BJ (cell line): Measurements from ENCODE around the gene PRKD2. TPM values are rescaled to one million over a fixed set of nuclear protein-coding genes. Genes with fewer than 3 reads are reported as not detected.
A peak's percentile ranks its signal among the peaks of the same experiment; 100 is the strongest.

ENCODE experiments used
- CTCF ChIA-PET: fragments of 350-600 bp; formaldehyde crosslinking; extraction: SDS; loops from one replicate; lab custom pipeline; 2021; ENCODE audit warnings: antibody characterized with exemption, inconsistent platforms; lab: Yijun Ruan, JAX
- POLR2A ChIA-PET: fragments of 300-600 bp; sonication (Branson Sonifier 250); formaldehyde crosslinking; extraction: SDS; loops from one replicate; lab custom pipeline; 2021; ENCODE audit warnings: antibody characterized with exemption; lab: Charles Lee
- DNase-seq: peaks from one replicate; pipeline ENCODE4 v3.0.0-alpha.2; 2011; ENCODE audit warnings: low read depth
- H3K27me3 ChIP-seq: 2 replicates; pipeline ENCODE4 v1.6.0; 2011; ENCODE audit warnings: low read length; ENCODE audit not compliant: control insufficient read depth, insufficient read depth
- H3K36me3 ChIP-seq: 2 replicates; pipeline ENCODE4 v1.5.1; 2011; ENCODE audit warnings: low read length; ENCODE audit not compliant: control insufficient read depth, insufficient read depth
- H3K4me3 ChIP-seq: 2 replicates; pipeline ENCODE4 v1.5.1; 2011; ENCODE audit warnings: low read depth, mild to moderate bottlenecking, control low read depth, low read length
- CTCF ChIP-seq: IDR thresholded peaks from 2 replicates; pipeline ENCODE4 v1.5.1; 2011; ENCODE audit warnings: low read depth, mild to moderate bottlenecking, control low read depth, inconsistent platforms, low read length, moderate library complexity; ENCODE audit not compliant: insufficient read depth
- polyA plus RNA-seq: library from polyadenylated mRNA; depleted of rRNA; stranded (reverse); fragments of >200 nt; gene quantifications from 2 replicates; pipeline ENCODE4 v1.2.3, GENCODE V29; 2011

The PRKD2 gene
- polyA plus RNA-seq, 1 experiment, result 19.4 TPM

- POLR2A ChIA-PET, result no interaction called here
- H3K27me3 ChIP-seq, result no peaks in the 10 kb centered on the region
- H3K4me3 ChIP-seq, result no peak overlapping the region
- peak; percentile 50 for DNase-seq
- H3K36me3 ChIP-seq, result peaks cover 59% of the 10 kb centered on the region
- CTCF ChIA-PET, result interaction anchor here (1.0 to 6.3 kb wide), 5 partner anchors 10 to 27 kb away, joined by 3 to 77 read pairs (median 27); partner anchors contain the start of gene FKRP
- no peak for TF ChIP-seq CTCF
Measured at GRCh38 chr19:46731007-46731501, 14.1 kb upstream of the PRKD2 start.

GRCh38 chr19:46730595-46730994 is 13.7 kb upstream of the PRKD2 start:
- peaks cover 64% of the 10 kb centered on the region for H3K36me3 ChIP-seq
- CTCF ChIA-PET, result interaction anchor here (1.3 to 6.3 kb wide), 4 partner anchors 11 to 26 kb away, joined by 4 to 77 read pairs (median 32); partner anchors contain the start of gene FKRP
- POLR2A ChIA-PET, result interaction anchor here (0.6 kb wide), 1 partner anchor 544 kb away, joined by 3 read pairs; the partner anchor contains the start of gene INAFM1

GRCh38 chr19:46730187-46730586 is 13.3 kb upstream of the PRKD2 start:
- CTCF ChIA-PET, result interaction anchor here (1.3 to 6.3 kb wide), 4 partner anchors 10 to 26 kb away, joined by 4 to 77 read pairs (median 32); partner anchors contain the start of gene FKRP
- POLR2A ChIA-PET, result interaction anchor here (0.6 kb wide), 1 partner anchor 545 kb away, joined by 3 read pairs; the partner anchor contains the start of gene INAFM1

More at GRCh38 chr19:46730595-46730994, 13.7 kb upstream of the PRKD2 start:
- H3K27me3 ChIP-seq, result no peaks in the 10 kb centered on the region
- no peak overlapping the region for H3K4me3 ChIP-seq
- no peak for TF ChIP-seq CTCF
- no peak for DNase-seq

GRCh38 chr19:46729696-46730095 is 12.8 kb upstream of the PRKD2 start:
- ChIA-PET CTCF (interaction anchor here (0.6 to 6.3 kb wide), 13 partner anchors 10 to 136 kb away, joined by 3 to 77 read pairs (median 6); partner anchors contain the start of gene FKRP), POLR2A (no interaction called here)

More at GRCh38 chr19:46730187-46730586, 13.3 kb upstream of the PRKD2 start:
- DNase-seq, result no peak
- TF ChIP-seq CTCF, result no peak
- Histone ChIP-seq H3K36me3 (peaks cover 68% of the 10 kb centered on the region), H3K27me3 (no peaks in the 10 kb centered on the region), H3K4me3 (no peak overlapping the region)

More at GRCh38 chr19:46729696-46730095, 12.8 kb upstream of the PRKD2 start:
- TF ChIP-seq CTCF, result no peak
- Histone ChIP-seq H3K36me3 (peaks cover 70% of the 10 kb centered on the region), H3K4me3 (no peak overlapping the region), H3K27me3 (no peaks in the 10 kb centered on the region)
- no peak for DNase-seq
